IPS-20b (cell line): ENCODE results near the gene GRAP2.

ENCODE experiments used
- H3K27ac ChIP-seq: one replicate; pipeline ENCODE4 v1.5.1; 2013; ENCODE audit warnings: low read length
- H3K27me3 ChIP-seq: 2 replicates; pipeline ENCODE4 v1.6.1; 2013; ENCODE audit warnings: mild to moderate bottlenecking, low read length, inconsistent platforms; ENCODE audit not compliant: insufficient read depth
- H3K36me3 ChIP-seq: 2 replicates; pipeline ENCODE4 v1.6.1; 2013; ENCODE audit warnings: low read depth, mild to moderate bottlenecking, inconsistent platforms, low read length, moderate library complexity; ENCODE audit not compliant: insufficient read depth
- H3K4me1 ChIP-seq: 2 replicates; pipeline ENCODE4 v1.6.1; 2013; ENCODE audit warnings: mild to moderate bottlenecking, control low read depth, inconsistent platforms, low read length, moderate library complexity; ENCODE audit not compliant: insufficient read depth
- H3K4me3 ChIP-seq: 2 replicates; pipeline ENCODE4 v1.5.1; 2013; ENCODE audit warnings: mild to moderate bottlenecking, low read length, inconsistent platforms
- H3K9ac ChIP-seq: 2 replicates; pipeline ENCODE4 v1.6.1; 2013; ENCODE audit warnings: low read depth, mild to moderate bottlenecking, inconsistent platforms, low read length, moderate library complexity
- H3K9me3 ChIP-seq: 2 replicates; pipeline ENCODE4 v1.6.1; 2013; ENCODE audit warnings: mild to moderate bottlenecking, low read depth, low read length, inconsistent platforms; ENCODE audit not compliant: insufficient read depth

Gene GRAP2

GRCh38 chr22:39939830-39940229 lies 38.9 kb downstream of the GRAP2 start:
- Histone ChIP-seq H3K9ac (no peak overlapping the region), H3K9me3 (no peaks in the 10 kb centered on the region), H3K27ac (no peak overlapping the region), H3K36me3 (no peaks in the 10 kb centered on the region), H3K4me1 (peaks cover 35% of the 10 kb centered on the region), H3K27me3 (no peaks in the 10 kb centered on the region), H3K4me3 (no peak overlapping the region)

- Histone ChIP-seq H3K9ac (peak overlapping the region; percentile 2; the same call in 1 of the 2 replicates), H3K27ac (no peak overlapping the region), H3K4me3 (peak overlapping the region; percentile 19; the same call in 1 of the 2 replicates), H3K27me3 (no peaks in the 10 kb centered on the region), H3K9me3 (no peaks in the 10 kb centered on the region), H3K36me3 (no peaks in the 10 kb centered on the region), H3K4me1 (peaks cover 42% of the 10 kb centered on the region)
Observed at GRCh38 chr22:39940757-39941305, 39.9 kb downstream of the GRAP2 start.

- no peak overlapping the region; the same call in 1 of the 2 replicates for H3K9ac ChIP-seq
- H3K4me3 ChIP-seq, result no peak overlapping the region
- no peaks in the 10 kb centered on the region for H3K36me3 ChIP-seq
- H3K27ac ChIP-seq, result no peak overlapping the region
- H3K27me3 ChIP-seq, result no peaks in the 10 kb centered on the region
- H3K4me1 ChIP-seq, result peaks cover 46% of the 10 kb centered on the region
- no peaks in the 10 kb centered on the region for H3K9me3 ChIP-seq
Observed at GRCh38 chr22:39941601-39942000, 40.7 kb downstream of the GRAP2 start.

GRCh38 chr22:39942439-39943230 lies 41.8 kb downstream of the GRAP2 start:
- peak overlapping the region; percentile 67 for H3K27ac ChIP-seq
- H3K36me3 ChIP-seq, result no peaks in the 10 kb centered on the region
- peaks cover 50% of the 10 kb centered on the region for H3K4me1 ChIP-seq
- H3K9ac ChIP-seq, result peak overlapping the region; percentile 4; the same call in 1 of the 2 replicates
- no peaks in the 10 kb centered on the region for H3K9me3 ChIP-seq
- H3K27me3 ChIP-seq, result no peaks in the 10 kb centered on the region
- H3K4me3 ChIP-seq, result no peak overlapping the region

- peaks cover 50% of the 10 kb centered on the region for H3K4me1 ChIP-seq
- no peaks in the 10 kb centered on the region for H3K9me3 ChIP-seq
- peak overlapping the region; percentile 4; the same call in 1 of the 2 replicates for H3K9ac ChIP-seq
- H3K4me3 ChIP-seq, result no peak overlapping the region
- no peaks in the 10 kb centered on the region for H3K27me3 ChIP-seq
- H3K27ac ChIP-seq, result peak overlapping the region; percentile 67
- no peaks in the 10 kb centered on the region for H3K36me3 ChIP-seq
Observed at GRCh38 chr22:39943337-39943736, 42.5 kb downstream of the GRAP2 start.

- Histone ChIP-seq H3K4me1 (peaks cover 50% of the 10 kb centered on the region), H3K27me3 (no peaks in the 10 kb centered on the region), H3K9me3 (no peaks in the 10 kb centered on the region), H3K27ac (no peak overlapping the region), H3K4me3 (no peak overlapping the region), H3K36me3 (no peaks in the 10 kb centered on the region), H3K9ac (no peak overlapping the region)
Observed at GRCh38 chr22:39943953-39944872, 43.3 kb downstream of the GRAP2 start.

- no peaks in the 10 kb centered on the region for H3K27me3 ChIP-seq
- no peak overlapping the region for H3K4me3 ChIP-seq
- no peaks in the 10 kb centered on the region for H3K9me3 ChIP-seq
- H3K4me1 ChIP-seq, result peaks cover 38% of the 10 kb centered on the region; the same call in 1 of the 2 replicates
- no peak overlapping the region for H3K27ac ChIP-seq
- H3K9ac ChIP-seq, result no peak overlapping the region
- H3K36me3 ChIP-seq, result no peaks in the 10 kb centered on the region
Observed at GRCh38 chr22:39946126-39946502, 45.2 kb downstream of the GRAP2 start.

GRCh38 chr22:39946503-39947219 lies 45.8 kb downstream of the GRAP2 start:
- no peak overlapping the region for H3K4me3 ChIP-seq
- no peak overlapping the region for H3K9ac ChIP-seq
- no peaks in the 10 kb centered on the region for H3K36me3 ChIP-seq
- peaks cover 32% of the 10 kb centered on the region; the same call in 1 of the 2 replicates for H3K4me1 ChIP-seq
- H3K27ac ChIP-seq, result no peak overlapping the region
- H3K27me3 ChIP-seq, result no peaks in the 10 kb centered on the region
- H3K9me3 ChIP-seq, result no peaks in the 10 kb centered on the region

GRCh38 chr22:39947220-39948216 lies 46.6 kb downstream of the GRAP2 start:
- H3K4me1 ChIP-seq, result peaks cover 30% of the 10 kb centered on the region; the same call in 1 of the 2 replicates
- no peaks in the 10 kb centered on the region for H3K9me3 ChIP-seq
- no peak overlapping the region for H3K9ac ChIP-seq
- H3K27me3 ChIP-seq, result no peaks in the 10 kb centered on the region
- no peak overlapping the region for H3K4me3 ChIP-seq
- no peaks in the 10 kb centered on the region for H3K36me3 ChIP-seq
- no peak overlapping the region for H3K27ac ChIP-seq

GRCh38 chr22:39949964-39950737 lies 49.3 kb downstream of the GRAP2 start:
- Histone ChIP-seq H3K9me3 (no peaks in the 10 kb centered on the region), H3K4me1 (peaks cover 12% of the 10 kb centered on the region; the same call in 1 of the 2 replicates), H3K27me3 (no peaks in the 10 kb centered on the region), H3K36me3 (no peaks in the 10 kb centered on the region), H3K4me3 (no peak overlapping the region), H3K27ac (no peak overlapping the region), H3K9ac (no peak overlapping the region)
